ENCODE measurements around the gene CCKAR. TPM values are rescaled to one million over a fixed set of nuclear protein-coding genes. Genes with fewer than 3 reads are reported as not detected.

The CCKAR gene
- total RNA-seq, 1 experiment from 2014 or later = 2.0 TPM

DNA sequence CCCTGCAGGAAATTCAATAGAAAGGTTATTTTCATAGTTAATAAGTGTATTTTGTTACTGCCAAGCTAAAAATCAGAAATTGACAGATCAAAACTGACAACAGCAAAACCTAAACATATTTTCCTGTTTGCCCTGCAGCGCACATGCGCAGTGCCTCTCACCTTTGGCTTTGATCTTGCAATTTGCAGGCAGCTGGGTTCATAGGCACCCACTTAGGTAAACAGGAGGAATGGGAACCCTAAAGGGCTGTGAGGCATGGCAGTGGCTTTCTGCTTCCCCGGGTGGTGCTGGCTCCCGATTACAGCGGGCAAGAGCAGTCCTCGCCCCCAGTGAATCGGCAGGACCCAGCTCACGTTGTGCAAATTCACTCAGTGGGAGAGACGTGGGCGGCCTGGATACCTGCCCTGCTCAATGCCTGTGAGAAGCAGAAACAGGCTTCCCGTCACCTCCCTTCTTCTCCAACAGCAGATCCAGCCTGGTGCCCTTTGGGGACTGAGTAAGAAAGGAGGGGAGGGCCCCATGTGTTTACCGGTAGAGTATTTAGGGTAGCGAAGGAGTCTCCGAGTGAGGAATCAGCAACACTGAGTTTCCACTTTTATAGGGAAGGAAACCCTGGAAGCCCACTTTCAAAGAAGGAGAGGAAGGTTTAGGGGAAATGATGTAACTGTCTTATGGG, 25.7 kb downstream of the CCKAR start:
- Mint-ChIP-seq H3K9me3 (ENCODE audit: unreplicated experiment) (peaks cover 26% of the 10 kb centered on the region), H3K36me3 (ENCODE audit: insufficient read depth, unreplicated experiment) (no peaks in the 10 kb centered on the region)

DNA sequence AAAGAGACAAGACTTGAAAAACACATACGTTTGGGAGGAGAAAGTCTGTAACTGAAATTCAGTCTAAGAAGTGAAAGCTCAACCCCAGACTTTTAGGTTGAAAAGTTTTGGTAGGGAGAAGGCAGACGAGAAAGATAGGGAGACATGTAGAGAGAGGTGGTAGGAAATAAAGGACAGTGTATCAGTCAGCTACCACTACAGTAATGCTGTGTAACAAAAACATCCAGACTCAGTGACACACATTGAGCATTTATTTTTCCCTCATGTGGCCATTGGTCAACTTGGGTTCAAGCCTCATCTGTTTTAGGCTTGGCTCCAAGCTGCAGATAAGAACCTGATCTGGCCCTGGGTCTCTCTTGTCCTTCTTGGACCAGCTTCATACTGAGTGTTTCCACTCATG, 26.9 kb downstream of the CCKAR start:
- Histone ChIP-seq H3K9me3 (0 out of 2 replicates have a peak, but pooled peaks cover 8% of the 10 kb centered on the region), H3K4me3 (ENCODE audit: low read depth, low read length) (no peak overlapping the region), H3K27me3 (replicated peaks; ENCODE audit: control insufficient read depth, insufficient read depth, low read length) (no peaks in the 10 kb centered on the region), H3K36me3 (ENCODE audit: control insufficient read depth, insufficient read depth, low read length) (no peaks in the 10 kb centered on the region), H3K4me1 (no peaks in the 10 kb centered on the region)
- TF ChIP-seq, protein P1, sequence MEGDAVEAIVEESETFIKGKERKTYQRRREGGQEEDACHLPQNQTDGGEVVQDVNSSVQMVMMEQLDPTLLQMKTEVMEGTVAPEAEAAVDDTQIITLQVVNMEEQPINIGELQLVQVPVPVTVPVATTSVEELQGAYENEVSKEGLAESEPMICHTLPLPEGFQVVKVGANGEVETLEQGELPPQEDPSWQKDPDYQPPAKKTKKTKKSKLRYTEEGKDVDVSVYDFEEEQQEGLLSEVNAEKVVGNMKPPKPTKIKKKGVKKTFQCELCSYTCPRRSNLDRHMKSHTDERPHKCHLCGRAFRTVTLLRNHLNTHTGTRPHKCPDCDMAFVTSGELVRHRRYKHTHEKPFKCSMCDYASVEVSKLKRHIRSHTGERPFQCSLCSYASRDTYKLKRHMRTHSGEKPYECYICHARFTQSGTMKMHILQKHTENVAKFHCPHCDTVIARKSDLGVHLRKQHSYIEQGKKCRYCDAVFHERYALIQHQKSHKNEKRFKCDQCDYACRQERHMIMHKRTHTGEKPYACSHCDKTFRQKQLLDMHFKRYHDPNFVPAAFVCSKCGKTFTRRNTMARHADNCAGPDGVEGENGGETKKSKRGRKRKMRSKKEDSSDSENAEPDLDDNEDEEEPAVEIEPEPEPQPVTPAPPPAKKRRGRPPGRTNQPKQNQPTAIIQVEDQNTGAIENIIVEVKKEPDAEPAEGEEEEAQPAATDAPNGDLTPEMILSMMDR (IDR thresholded peaks at IDR 0.05; ENCODE audit: insufficient read depth in 1 of 2, low read depth in 1 of 2, low read length in 1 of 2, severe bottlenecking in 1 of 2, unreplicated experiment in 1 of 2) = no peak
- H3K36me3 Mint-ChIP-seq (ENCODE audit: insufficient read depth, unreplicated experiment) = no peaks in the 10 kb centered on the region
- peaks cover 26% of the 10 kb centered on the region for H3K9me3 Mint-ChIP-seq (ENCODE audit: unreplicated experiment)
- BruUV-seq (replicated peaks) = no TSS peak
- H3K27ac Mint-ChIP-seq (ENCODE audit: unreplicated experiment) = no peak overlapping the region
- no peak overlapping the region for H3K4me3 Mint-ChIP-seq (ENCODE audit: unreplicated experiment)
- no peak for DNase-seq
- ChIA-PET POLR2A (no interaction called here), CTCF (no interaction called here)
- intact Hi-C loops (cut with micrococcal nuclease; ENCODE audit: unreplicated experiment) = no loop called here
- H3K27me3 Mint-ChIP-seq (ENCODE audit: insufficient read depth, unreplicated experiment) = no peaks in the 10 kb centered on the region
- no peaks in the 10 kb centered on the region for H3K4me1 Mint-ChIP-seq (ENCODE audit: low read depth, unreplicated experiment)

More for the DNA sequence above, 25.7 kb downstream of the CCKAR start:
- BruUV-seq (replicated peaks) = no TSS peak
- no peaks in the 10 kb centered on the region for H3K4me1 Mint-ChIP-seq (ENCODE audit: low read depth, unreplicated experiment)
- ChIA-PET CTCF (interaction anchor here (0.6 kb wide), 1 partner anchor 91 kb away, joined by 4 read pairs; no protein-coding TSS in a partner anchor), POLR2A (interaction anchor here (0.6 kb wide), 1 partner anchor 40 kb away, joined by 3 read pairs; no protein-coding TSS in a partner anchor)
- intact Hi-C loops (cut with micrococcal nuclease; ENCODE audit: unreplicated experiment) = no loop called here
- Histone ChIP-seq H3K36me3 (ENCODE audit: control insufficient read depth, insufficient read depth, low read length) (no peaks in the 10 kb centered on the region), H3K27me3 (replicated peaks; ENCODE audit: control insufficient read depth, insufficient read depth, low read length) (no peaks in the 10 kb centered on the region), H3K4me1 (no peaks in the 10 kb centered on the region), H3K9me3 (0 out of 2 replicates have a peak, but pooled peaks cover 8% of the 10 kb centered on the region), H3K4me3 (ENCODE audit: low read depth, low read length) (no peak overlapping the region)
- H3K27ac Mint-ChIP-seq (ENCODE audit: unreplicated experiment) = peak overlapping the region; percentile 27
- TF ChIP-seq, protein P1 (IDR thresholded peaks at IDR 0.05; ENCODE audit: insufficient read depth in 1 of 2, low read depth in 1 of 2, low read length in 1 of 2, severe bottlenecking in 1 of 2, unreplicated experiment in 1 of 2) = no peak
- H3K4me3 Mint-ChIP-seq (ENCODE audit: unreplicated experiment) = no peak overlapping the region
- DNase-seq = no peak
- H3K27me3 Mint-ChIP-seq (ENCODE audit: insufficient read depth, unreplicated experiment) = no peaks in the 10 kb centered on the region

DNA sequence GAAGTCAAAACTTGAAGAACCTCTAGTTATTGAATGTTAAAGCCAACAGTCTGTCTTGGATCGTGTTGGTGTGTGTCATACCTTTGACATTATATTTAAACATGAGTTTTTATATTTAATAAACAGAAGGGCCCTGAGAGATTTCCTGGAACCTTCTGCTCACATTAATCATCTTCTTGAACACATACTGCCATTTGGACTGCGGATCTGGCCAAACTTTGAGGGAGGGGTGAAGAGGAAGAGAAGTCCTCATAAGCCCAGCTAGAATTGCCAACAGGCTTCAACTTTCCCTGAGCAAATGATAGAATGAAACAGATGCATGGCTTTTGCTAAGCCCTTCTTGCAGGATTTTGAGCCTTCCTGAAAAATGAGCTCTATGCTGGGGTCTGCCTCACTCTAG, 27.4 kb downstream of the CCKAR start:
- Histone ChIP-seq H3K36me3 (ENCODE audit: control insufficient read depth, insufficient read depth, low read length) (no peaks in the 10 kb centered on the region), H3K4me3 (ENCODE audit: low read depth, low read length) (no peak overlapping the region), H3K9me3 (0 out of 2 replicates have a peak, but pooled peaks cover 8% of the 10 kb centered on the region), H3K27me3 (replicated peaks; ENCODE audit: control insufficient read depth, insufficient read depth, low read length) (no peaks in the 10 kb centered on the region), H3K4me1 (no peaks in the 10 kb centered on the region)
- peaks cover 26% of the 10 kb centered on the region for H3K9me3 Mint-ChIP-seq (ENCODE audit: unreplicated experiment)
- H3K36me3 Mint-ChIP-seq (ENCODE audit: insufficient read depth, unreplicated experiment) = no peaks in the 10 kb centered on the region
- no peak overlapping the region for H3K4me3 Mint-ChIP-seq (ENCODE audit: unreplicated experiment)
- BruUV-seq (replicated peaks) = no TSS peak
- DNase-seq = no peak
- intact Hi-C loops (cut with micrococcal nuclease; ENCODE audit: unreplicated experiment) = no loop called here
- ChIA-PET POLR2A (no interaction called here), CTCF (no interaction called here)
- no peaks in the 10 kb centered on the region for H3K4me1 Mint-ChIP-seq (ENCODE audit: low read depth, unreplicated experiment)
- H3K27ac Mint-ChIP-seq (ENCODE audit: unreplicated experiment) = no peak overlapping the region
- TF ChIP-seq, protein P1 (IDR thresholded peaks at IDR 0.05; ENCODE audit: insufficient read depth in 1 of 2, low read depth in 1 of 2, low read length in 1 of 2, severe bottlenecking in 1 of 2, unreplicated experiment in 1 of 2) = no peak
- H3K27me3 Mint-ChIP-seq (ENCODE audit: insufficient read depth, unreplicated experiment) = no peaks in the 10 kb centered on the region
